Measurements from ENCODE around the gene RERE.
"Not testable (repeated sequence)": the region's sequence is repeated elsewhere in the genome, so short reads cannot be mapped to it uniquely, and the experiment has no call there.

The RERE gene

GRCh38 chr1:8698937-8699447 lies 118.4 kb downstream of the RERE start:
- H3K27ac ChIP-seq: no peak overlapping the region
- TF ChIP-seq, protein P1, sequence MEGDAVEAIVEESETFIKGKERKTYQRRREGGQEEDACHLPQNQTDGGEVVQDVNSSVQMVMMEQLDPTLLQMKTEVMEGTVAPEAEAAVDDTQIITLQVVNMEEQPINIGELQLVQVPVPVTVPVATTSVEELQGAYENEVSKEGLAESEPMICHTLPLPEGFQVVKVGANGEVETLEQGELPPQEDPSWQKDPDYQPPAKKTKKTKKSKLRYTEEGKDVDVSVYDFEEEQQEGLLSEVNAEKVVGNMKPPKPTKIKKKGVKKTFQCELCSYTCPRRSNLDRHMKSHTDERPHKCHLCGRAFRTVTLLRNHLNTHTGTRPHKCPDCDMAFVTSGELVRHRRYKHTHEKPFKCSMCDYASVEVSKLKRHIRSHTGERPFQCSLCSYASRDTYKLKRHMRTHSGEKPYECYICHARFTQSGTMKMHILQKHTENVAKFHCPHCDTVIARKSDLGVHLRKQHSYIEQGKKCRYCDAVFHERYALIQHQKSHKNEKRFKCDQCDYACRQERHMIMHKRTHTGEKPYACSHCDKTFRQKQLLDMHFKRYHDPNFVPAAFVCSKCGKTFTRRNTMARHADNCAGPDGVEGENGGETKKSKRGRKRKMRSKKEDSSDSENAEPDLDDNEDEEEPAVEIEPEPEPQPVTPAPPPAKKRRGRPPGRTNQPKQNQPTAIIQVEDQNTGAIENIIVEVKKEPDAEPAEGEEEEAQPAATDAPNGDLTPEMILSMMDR (conservative IDR thresholded peaks at IDR 0.05): no peak
- no peak for TF ChIP-seq ZFX (IDR thresholded peaks at IDR 0.05)

- H3K27ac ChIP-seq: no peak overlapping the region
- TF ChIP-seq, protein P1 (conservative IDR thresholded peaks at IDR 0.05): no peak
- no peak for TF ChIP-seq ZFX (IDR thresholded peaks at IDR 0.05)
Measured at GRCh38 chr1:8698012-8698630, 119.3 kb downstream of the RERE start.

- not testable (repeated sequence) for H3K27ac ChIP-seq
Measured at GRCh38 chr1:8695442-8695841, 122.0 kb downstream of the RERE start.

- TF ChIP-seq, protein P1 (conservative IDR thresholded peaks at IDR 0.05): no peak
- no peak for TF ChIP-seq ZFX (IDR thresholded peaks at IDR 0.05)
- no peak overlapping the region for H3K27ac ChIP-seq
Measured at GRCh38 chr1:8693107-8693506, 124.3 kb downstream of the RERE start.

DNA sequence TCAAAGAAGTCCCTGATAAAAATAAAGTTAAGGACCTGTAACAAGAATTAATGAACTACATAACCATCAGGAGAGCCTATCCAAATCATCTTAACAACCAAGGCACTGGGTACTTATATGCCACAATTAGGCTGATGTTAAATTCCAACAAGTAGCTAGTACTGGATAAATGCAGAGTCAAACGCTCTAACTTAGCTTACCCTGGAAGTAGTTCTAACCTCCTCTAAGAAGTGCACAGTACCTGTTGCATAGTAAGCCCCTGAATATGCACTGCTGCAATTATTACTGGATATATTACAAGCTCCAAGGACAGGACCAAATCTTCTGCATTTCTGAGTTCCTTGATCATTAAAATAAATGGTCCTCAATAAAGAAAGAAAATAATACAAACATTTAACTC lies 125.8 kb downstream of the RERE start:
- no peak for TF ChIP-seq ZFX (IDR thresholded peaks at IDR 0.05)
- TF ChIP-seq, protein P1 (conservative IDR thresholded peaks at IDR 0.05): no peak
- H3K27ac ChIP-seq: no peak overlapping the region

DNA sequence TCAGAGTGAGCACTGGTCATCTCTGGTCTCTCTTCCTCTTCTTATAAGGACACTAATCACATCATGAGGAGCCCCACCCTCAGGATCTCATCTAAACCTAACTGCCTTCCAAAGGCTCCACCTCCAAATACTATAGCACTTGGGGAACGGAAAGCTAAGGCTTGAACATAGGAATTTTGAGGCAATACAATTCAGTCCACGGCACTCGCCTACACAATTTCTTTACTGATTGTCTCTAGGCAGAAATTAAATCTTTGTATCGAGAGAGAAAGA lies 127.3 kb downstream of the RERE start:
- no peak overlapping the region for H3K27ac ChIP-seq
- TF ChIP-seq, protein P1 (conservative IDR thresholded peaks at IDR 0.05): no peak
- TF ChIP-seq ZFX (IDR thresholded peaks at IDR 0.05): no peak

GRCh38 chr1:8689431-8690252 lies 127.8 kb downstream of the RERE start:
- H3K27ac ChIP-seq: no peak overlapping the region
- no peak for TF ChIP-seq ZFX (IDR thresholded peaks at IDR 0.05)
- TF ChIP-seq, protein P1 (conservative IDR thresholded peaks at IDR 0.05): no peak

Measured in C4-2B (cell line).